Fibroblast of lung (primary cell): ENCODE results near the gene TSGA10.

Experiments
- EZH2 ChIP-seq: IDR thresholded peaks from 2 replicates; pipeline ENCODE4 v1.5.1; 2012; ENCODE audit warnings: low read length, control low read depth, mild to moderate bottlenecking; ENCODE audit errors: missing control alignments
- TF ChIP-seq, protein P1 (sequence below), 2 donors: IDR thresholded peaks in 1 of 2; conservative IDR thresholded peaks in 1 of 2; 1 replicate in 1 of 2; 2 replicates in 1 of 2; pipeline ENCODE4 v1.5.1; 2011 to 2012; ENCODE audit warnings: low read length in 2 of 2, control low read depth in 1 of 2, inconsistent platforms in 1 of 2, low read depth in 1 of 2, mild to moderate bottlenecking in 1 of 2

DNA sequence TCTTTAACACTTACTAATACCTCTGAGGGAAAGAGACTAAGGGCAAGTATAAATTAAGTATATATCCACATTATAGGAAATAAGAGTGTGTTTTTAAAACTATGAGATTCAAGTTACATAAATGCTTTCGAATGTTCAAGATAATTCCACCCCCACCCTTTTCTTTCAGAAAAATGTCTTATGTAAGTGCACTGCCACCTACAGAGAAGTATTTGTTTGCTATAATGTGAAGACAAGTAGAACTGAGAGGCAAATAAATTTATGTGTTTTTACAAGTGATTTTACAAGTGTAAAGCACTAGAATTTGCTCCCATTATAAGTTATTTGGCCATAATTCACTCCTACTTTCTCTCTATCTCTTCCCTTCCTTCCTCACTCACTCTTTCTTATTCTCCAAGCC is 118.8 kb downstream of the TSGA10 start:
- TF ChIP-seq, protein P1, sequence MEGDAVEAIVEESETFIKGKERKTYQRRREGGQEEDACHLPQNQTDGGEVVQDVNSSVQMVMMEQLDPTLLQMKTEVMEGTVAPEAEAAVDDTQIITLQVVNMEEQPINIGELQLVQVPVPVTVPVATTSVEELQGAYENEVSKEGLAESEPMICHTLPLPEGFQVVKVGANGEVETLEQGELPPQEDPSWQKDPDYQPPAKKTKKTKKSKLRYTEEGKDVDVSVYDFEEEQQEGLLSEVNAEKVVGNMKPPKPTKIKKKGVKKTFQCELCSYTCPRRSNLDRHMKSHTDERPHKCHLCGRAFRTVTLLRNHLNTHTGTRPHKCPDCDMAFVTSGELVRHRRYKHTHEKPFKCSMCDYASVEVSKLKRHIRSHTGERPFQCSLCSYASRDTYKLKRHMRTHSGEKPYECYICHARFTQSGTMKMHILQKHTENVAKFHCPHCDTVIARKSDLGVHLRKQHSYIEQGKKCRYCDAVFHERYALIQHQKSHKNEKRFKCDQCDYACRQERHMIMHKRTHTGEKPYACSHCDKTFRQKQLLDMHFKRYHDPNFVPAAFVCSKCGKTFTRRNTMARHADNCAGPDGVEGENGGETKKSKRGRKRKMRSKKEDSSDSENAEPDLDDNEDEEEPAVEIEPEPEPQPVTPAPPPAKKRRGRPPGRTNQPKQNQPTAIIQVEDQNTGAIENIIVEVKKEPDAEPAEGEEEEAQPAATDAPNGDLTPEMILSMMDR (conservative IDR thresholded peaks at IDR 0.05 in 1 of 2, IDR thresholded peaks at IDR 0.05 in 1 of 2; ENCODE audit: low read depth in 1 of 2, low read length in 2 of 2) = no peak
- TF ChIP-seq EZH2 = no peak
